HG03108 (cell line): ENCODE measurements around the gene OTX1.

Source experiments
- ATAC-seq: cut with Tn5 transposase; IDR thresholded peaks from one replicate; pipeline ENCODE4 v1.9.1; 2021; ENCODE audit warnings: moderate library complexity; ENCODE audit not compliant: unreplicated experiment

The OTX1 gene

GRCh38 chr2:63046961-63047320, 3.7 kb upstream of the OTX1 start:
- ATAC-seq, result no peak

- no peak for ATAC-seq
Observed at GRCh38 chr2:63047321-63048279, 3.0 kb upstream of the OTX1 start.

- ATAC-seq, result no peak
Observed at GRCh38 chr2:63048367-63049171, 2.1 kb upstream of the OTX1 start.

- ATAC-seq, result no peak
Observed at GRCh38 chr2:63049211-63049969, 1.2 kb upstream of the OTX1 start.

DNA sequence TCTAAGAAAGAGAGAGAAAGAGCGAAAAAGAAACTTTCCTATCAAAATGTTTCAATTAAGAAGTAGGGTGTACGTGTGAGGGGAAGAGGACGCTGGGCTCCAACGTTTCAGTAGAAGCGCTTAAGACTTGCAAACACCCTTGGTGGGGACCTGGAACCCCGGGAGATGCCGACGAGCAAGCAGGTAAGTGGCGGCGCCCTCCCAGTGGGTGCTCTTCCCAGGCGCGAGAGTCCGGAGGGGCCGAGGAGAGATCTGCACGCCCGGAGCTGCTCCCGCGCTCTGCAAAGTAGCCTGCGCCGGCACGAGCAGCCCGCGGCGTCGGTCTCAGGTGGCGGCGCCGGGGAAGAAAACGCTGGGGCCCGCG, 678 bp upstream of the OTX1 start:
- no peak for ATAC-seq

DNA sequence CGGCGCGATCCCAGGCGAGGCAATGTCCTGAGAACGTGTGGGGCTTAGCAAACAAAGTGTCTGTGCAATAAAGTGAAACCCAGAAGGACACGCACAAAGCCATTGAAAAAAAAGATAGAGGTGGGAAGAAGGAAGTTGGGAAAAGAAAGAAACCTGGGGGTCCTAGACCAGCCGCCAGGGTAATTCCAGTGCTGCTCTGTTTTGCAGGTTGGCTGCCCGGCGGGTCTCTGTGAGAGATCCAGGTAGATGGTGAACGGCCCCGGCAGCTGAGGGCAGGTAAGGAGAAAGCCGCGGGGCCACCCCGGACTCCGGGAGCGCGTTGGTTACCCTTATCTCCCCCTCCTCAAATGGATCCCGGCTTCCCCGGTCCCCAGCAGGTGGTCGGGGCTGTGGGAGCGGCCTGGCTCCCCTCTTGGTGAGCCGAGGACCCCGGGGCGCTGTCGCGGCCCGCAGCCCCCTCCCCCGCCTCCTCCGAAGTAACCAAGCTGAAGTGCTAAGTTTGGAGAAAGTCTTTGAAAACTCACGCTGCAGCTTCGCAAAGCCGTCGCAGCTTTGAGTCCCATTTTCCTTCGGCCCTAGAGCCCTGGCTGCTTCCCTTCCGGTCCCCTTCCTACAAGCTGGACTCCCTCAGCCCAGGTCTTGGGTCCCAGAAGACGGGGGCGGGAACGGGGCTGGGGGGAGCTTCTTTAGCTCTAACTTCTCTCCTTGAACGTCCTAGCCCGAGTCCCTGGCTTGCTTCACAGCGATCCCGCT, 588 bp downstream of the OTX1 start:
- no peak for ATAC-seq

GRCh38 chr2:63051795-63052333, 1.2 kb downstream of the OTX1 start:
- ATAC-seq, result no peak

DNA sequence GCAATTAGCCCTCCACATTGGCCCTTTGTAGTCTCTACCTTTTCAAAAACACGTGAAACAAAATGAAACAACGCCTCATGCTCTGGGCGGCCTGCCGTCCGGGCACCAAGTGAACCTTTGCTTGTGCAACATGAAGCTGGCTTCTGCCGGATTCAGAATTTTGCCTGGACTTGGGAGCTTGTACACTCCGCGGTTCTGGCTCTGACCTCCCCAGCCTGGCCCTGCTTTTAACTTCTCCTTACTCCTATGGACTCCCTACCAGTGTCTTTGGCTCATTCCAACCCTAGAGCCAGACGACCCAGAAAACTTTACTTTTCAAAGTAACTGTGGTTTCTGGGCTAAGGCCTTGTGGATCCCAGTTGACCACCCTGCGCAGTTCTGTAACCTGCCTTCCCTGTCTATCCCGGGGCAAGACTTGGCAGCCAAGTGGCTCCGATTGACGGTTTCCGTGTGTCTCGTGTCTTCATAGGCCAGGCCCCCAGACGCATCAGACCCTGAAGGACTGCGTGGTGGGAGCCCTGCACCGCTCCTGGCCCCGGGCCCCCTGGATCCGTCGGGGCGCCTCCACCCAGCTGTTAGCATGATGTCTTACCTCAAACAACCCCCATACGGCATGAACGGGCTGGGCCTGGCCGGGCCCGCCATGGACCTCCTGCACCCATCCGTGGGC, 1.9 kb downstream of the OTX1 start:
- no peak for ATAC-seq

- no peak for ATAC-seq
Observed at GRCh38 chr2:63053081-63053888, 2.7 kb downstream of the OTX1 start.

- no peak for ATAC-seq
Observed at GRCh38 chr2:63053889-63054602, 3.4 kb downstream of the OTX1 start.

DNA sequence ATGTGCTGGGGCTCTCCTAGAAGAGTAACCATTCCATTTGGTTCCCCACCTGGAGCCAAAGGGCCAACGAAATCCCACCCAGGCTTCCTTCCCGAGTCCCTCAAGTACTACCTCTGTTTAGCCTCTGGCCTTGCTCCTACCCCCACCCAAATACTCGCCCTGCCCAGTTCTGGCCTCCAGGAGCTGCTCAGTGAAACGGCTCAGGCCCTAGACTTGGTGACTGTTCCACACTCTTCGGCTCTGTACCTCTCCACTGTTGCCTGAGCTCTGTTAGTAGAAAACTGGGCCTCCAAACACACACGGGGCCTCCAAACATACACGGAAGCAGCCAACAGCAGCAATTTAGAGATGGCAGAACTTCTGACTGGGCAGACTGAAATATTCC, 4.2 kb downstream of the OTX1 start:
- no peak for ATAC-seq

DNA sequence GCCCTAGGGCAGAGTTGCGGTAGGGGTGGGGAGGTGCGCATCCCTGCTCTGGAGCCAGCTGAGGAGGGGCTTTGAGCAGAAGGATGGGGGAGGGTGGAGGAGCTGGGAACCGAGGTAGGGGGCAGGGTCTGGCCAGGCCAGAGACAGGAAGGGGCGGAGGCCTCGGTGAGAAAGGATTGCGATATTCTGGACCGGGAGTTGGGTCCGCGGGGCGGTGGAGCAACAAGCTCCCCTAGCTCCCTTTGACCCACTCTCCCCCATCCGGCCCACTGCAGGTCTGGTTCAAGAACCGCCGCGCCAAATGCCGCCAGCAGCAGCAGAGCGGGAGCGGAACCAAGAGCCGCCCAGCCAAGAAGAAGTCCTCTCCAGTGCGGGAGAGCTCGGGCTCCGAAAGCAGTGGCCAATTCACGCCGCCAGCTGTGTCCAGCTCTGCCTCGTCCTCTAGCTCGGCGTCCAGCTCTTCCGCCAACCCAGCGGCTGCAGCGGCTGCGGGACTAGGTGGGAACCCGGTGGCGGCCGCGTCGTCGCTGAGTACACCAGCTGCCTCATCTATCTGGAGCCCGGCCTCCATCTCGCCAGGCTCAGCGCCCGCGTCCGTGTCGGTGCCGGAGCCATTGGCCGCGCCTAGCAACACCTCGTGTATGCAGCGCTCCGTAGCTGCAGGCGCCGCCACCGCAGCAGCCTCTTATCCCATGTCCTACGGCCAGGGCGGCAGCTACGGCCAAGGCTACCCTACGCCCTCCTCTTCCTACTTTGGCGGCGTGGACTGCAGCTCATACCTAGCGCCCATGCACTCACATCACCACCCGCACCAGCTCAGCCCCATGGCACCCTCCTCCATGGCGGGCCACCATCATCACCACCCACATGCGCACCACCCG, 4.8 kb downstream of the OTX1 start:
- no peak for ATAC-seq

DNA sequence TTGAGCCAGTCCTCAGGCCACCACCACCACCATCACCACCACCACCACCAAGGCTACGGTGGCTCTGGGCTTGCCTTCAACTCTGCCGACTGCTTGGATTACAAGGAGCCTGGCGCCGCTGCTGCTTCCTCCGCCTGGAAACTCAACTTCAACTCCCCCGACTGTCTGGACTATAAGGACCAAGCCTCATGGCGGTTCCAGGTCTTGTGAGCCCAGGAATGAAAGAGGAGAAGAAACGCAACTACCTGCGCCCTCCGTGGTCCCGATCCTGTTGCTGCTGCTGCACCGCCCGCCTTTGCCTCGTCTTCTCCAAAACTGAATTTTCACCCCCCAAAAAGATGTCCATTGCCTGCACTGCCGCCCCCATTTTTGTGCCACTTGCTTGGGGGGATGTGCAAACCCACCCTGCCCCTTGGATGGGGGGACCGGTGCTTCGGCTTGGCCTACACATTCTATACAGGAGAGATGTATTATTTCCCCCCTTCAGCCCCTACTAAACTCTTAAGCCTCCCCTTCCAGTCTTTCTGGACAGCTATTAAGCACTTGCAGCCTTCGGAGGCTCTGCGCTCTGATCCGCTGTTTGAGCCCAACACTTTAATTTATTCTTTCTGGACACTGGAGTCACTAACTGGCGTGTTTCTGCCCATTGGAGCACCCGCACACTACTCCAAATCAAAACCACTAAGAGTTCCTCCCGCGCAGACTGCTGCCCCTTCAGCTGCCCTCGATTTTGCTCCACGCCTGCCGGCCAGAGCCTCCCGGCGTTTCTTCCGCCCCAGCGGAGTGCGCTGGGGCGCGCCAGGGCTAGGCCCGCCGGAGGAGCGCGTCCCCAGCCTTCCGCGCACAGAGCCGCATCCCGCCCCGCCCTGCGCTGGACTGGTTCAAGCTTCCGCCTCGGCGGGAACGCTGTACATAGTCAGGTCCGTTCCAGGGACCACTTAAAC, 5.7 kb downstream of the OTX1 start:
- ATAC-seq, result no peak

DNA sequence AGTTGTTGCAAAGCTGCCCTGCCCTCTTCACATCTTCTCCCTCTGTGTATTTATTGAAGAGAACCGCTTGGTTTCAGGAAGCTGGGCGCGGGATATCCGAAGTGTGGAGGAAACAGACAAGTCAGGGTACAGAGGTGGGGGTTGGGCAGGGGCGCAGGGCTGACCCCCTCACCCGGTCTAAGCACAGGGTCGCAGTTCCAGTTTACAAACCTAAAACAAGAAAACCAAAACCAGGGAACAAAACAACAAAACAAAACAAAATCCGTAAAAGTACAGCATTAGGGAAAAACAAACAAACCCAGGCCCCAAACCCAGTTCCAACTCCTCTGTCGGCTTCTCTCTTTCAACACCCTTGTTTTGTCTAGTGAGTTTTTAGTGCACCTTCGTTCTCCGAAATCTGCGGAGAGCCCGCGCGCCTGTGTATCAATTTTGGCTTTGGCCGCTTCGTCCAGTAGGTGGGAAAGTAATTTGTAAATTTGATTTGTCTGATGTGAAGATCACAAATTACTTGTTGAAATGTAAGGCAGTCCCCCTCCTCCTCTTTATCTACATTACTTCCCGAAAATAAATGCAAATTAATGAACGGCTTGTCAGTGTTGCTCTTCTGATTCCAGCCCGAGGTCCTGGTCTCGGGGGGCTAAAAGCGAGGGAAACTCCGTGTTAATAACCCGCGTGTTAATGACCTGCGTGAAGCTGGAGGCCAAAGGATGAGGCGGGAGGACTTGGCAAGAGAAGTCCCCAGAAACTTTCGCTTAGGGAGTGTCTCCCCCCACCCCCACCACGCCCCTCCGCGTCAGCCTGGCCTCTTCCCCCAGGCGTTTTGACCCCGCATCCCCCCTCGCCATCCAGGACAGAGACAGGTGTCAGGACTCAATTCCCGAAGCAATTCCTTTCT, 6.9 kb downstream of the OTX1 start:
- no peak for ATAC-seq

GRCh38 chr2:63058144-63058920, 7.7 kb downstream of the OTX1 start:
- no peak for ATAC-seq
